Measurements from ENCODE around the gene NOP53. TPM values are rescaled to one million over a fixed set of nuclear protein-coding genes. Genes with fewer than 3 reads are reported as not detected.
"Not testable (repeated sequence)": the region's sequence is repeated elsewhere in the genome, so short reads cannot be mapped to it uniquely, and the experiment has no call there.

Gene NOP53
- total RNA-seq, 1 donor from 2014 or later: 93.9 TPM

GRCh38 chr19:47768604-47769003 lies 23.3 kb downstream of the NOP53 start:
- H3K9ac ChIP-seq (ENCODE audit: low read depth in 1 of 3, low read length in 3 of 3): no peak overlapping the region
- H3K36me3 ChIP-seq (ENCODE audit: control insufficient read depth in 3 of 3, insufficient read depth in 3 of 3, low read length in 3 of 3): no peaks in the 10 kb centered on the region
- H3K4me3 ChIP-seq (ENCODE audit: low read length in 3 of 3): no peak overlapping the region

DNA sequence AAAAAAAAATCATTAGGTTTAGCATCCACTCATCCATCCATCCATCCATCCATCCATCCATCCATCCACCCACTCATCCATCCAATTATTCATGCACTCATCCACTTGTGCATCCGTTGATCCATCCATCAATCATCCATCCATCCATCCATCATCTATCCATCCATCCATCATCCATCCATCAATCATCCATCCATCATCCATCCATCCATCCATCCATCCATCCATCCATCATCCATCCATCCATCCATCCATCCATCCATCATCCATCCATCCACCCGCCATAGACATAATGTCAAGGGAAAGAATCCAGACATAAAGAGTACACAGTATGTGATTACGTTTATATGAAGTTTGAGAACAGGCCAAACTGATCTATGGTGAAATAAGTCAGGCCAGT lies 24.2 kb downstream of the NOP53 start:
- Histone ChIP-seq H3K9me3 (ENCODE audit: control insufficient read depth in 3 of 3, low read length in 3 of 3) (no peaks in the 10 kb centered on the region), H3K9ac (ENCODE audit: low read depth in 1 of 3, low read length in 3 of 3) (no peak overlapping the region), H3K27ac (ENCODE audit: low read depth, low read length) (no peak overlapping the region), H3K4me1 (ENCODE audit: control insufficient read depth in 3 of 3, insufficient read depth in 3 of 3, low read length in 3 of 3) (peaks cover 5 to 9% (median 8%) of the 10 kb centered on the region in 3 donors), H3K4me3 (ENCODE audit: low read length in 3 of 3) (no peak overlapping the region), H3K36me3 (ENCODE audit: control insufficient read depth in 3 of 3, insufficient read depth in 3 of 3, low read length in 3 of 3) (no peaks in the 10 kb centered on the region), H3K27me3 (ENCODE audit: control insufficient read depth in 3 of 3, insufficient read depth in 3 of 3, low read length in 3 of 3) (no peaks in the 10 kb centered on the region)

More at GRCh38 chr19:47768604-47769003, 23.3 kb downstream of the NOP53 start:
- H3K4me1 ChIP-seq (ENCODE audit: control insufficient read depth in 3 of 3, insufficient read depth in 3 of 3, low read length in 3 of 3): peaks cover 5 to 9% (median 8%) of the 10 kb centered on the region in 3 donors
- no peaks in the 10 kb centered on the region for H3K9me3 ChIP-seq (ENCODE audit: control insufficient read depth in 3 of 3, low read length in 3 of 3)
- no peaks in the 10 kb centered on the region for H3K27me3 ChIP-seq (ENCODE audit: control insufficient read depth in 3 of 3, insufficient read depth in 3 of 3, low read length in 3 of 3)
- H3K27ac ChIP-seq (ENCODE audit: low read depth, low read length): no peak overlapping the region

- not testable (repeated sequence) for H3K27me3 ChIP-seq (ENCODE audit: control insufficient read depth in 3 of 3, insufficient read depth in 3 of 3, low read length in 3 of 3); H3K4me3 ChIP-seq (ENCODE audit: low read length in 3 of 3); H3K9ac ChIP-seq (ENCODE audit: low read depth in 1 of 3, low read length in 3 of 3); H3K27ac ChIP-seq (ENCODE audit: low read depth, low read length); H3K4me1 ChIP-seq (ENCODE audit: control insufficient read depth in 3 of 3, insufficient read depth in 3 of 3, low read length in 3 of 3); H3K36me3 ChIP-seq (ENCODE audit: control insufficient read depth in 3 of 3, insufficient read depth in 3 of 3, low read length in 3 of 3); H3K9me3 ChIP-seq (ENCODE audit: control insufficient read depth in 3 of 3, low read length in 3 of 3)
Observed at GRCh38 chr19:47771291-47771690, 25.9 kb downstream of the NOP53 start.

DNA sequence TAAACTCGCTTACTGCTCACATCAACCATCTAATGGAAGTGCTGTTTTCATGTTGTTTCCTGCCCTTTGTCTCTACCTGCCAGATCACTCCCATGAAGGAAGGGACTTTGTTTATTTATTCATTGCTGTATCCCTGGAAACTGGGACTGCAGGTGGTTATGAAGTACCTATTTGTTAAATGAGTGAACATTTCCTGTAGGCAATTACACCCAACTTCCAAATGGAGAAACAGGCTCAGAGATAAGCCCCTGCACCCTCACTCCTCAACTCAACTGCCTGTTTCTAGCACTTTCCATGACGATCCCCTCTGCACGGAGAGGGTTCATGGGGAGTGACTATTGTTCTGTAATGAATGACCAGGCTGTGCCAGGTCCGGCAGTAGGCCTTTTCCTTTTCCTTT lies 31.2 kb downstream of the NOP53 start:
- Histone ChIP-seq H3K4me1 (ENCODE audit: control insufficient read depth in 3 of 3, insufficient read depth in 3 of 3, low read length in 3 of 3) (peaks cover 26 to 30% (median 30%) of the 10 kb centered on the region in 3 donors), H3K9me3 (ENCODE audit: control insufficient read depth in 3 of 3, low read length in 3 of 3) (no peaks in the 10 kb centered on the region), H3K4me3 (ENCODE audit: low read length in 3 of 3) (no peak overlapping the region), H3K36me3 (ENCODE audit: control insufficient read depth in 3 of 3, insufficient read depth in 3 of 3, low read length in 3 of 3) (peaks cover 8 to 11% (median 11%) of the 10 kb centered on the region in 3 donors), H3K9ac (ENCODE audit: low read depth in 1 of 3, low read length in 3 of 3) (no peak overlapping the region), H3K27ac (ENCODE audit: low read depth, low read length) (no peak overlapping the region), H3K27me3 (ENCODE audit: control insufficient read depth in 3 of 3, insufficient read depth in 3 of 3, low read length in 3 of 3) (no peaks in the 10 kb centered on the region)

GRCh38 chr19:47777245-47778048 lies 32.1 kb downstream of the NOP53 start:
- not testable (repeated sequence) for H3K9me3 ChIP-seq (ENCODE audit: control insufficient read depth in 3 of 3, low read length in 3 of 3); H3K27me3 ChIP-seq (ENCODE audit: control insufficient read depth in 3 of 3, insufficient read depth in 3 of 3, low read length in 3 of 3)
- peaks cover 14 to 17% (median 16%) of the 10 kb centered on the region in 3 donors for H3K36me3 ChIP-seq (ENCODE audit: control insufficient read depth in 3 of 3, insufficient read depth in 3 of 3, low read length in 3 of 3)
- H3K4me3 ChIP-seq (ENCODE audit: low read length in 3 of 3): peak overlapping the region in 2 of 3 donors; percentile 83 to 91
- H3K27ac ChIP-seq (ENCODE audit: low read depth, low read length): peak overlapping the region; percentile 92
- peaks cover 34 to 39% (median 39%) of the 10 kb centered on the region in 3 donors for H3K4me1 ChIP-seq (ENCODE audit: control insufficient read depth in 3 of 3, insufficient read depth in 3 of 3, low read length in 3 of 3)
- H3K9ac ChIP-seq (ENCODE audit: low read depth in 1 of 3, low read length in 3 of 3): peak overlapping the region in 2 of 3 donors; percentile 89 to 94

- Histone ChIP-seq H3K9ac (ENCODE audit: low read depth in 1 of 3, low read length in 3 of 3) (peak within 1 kb of the TSS; percentile 85 to 94 (median 89)), H3K27ac (ENCODE audit: low read depth, low read length) (peak within 1 kb of the TSS; percentile 92), H3K36me3 (ENCODE audit: control insufficient read depth in 3 of 3, insufficient read depth in 3 of 3, low read length in 3 of 3) (peaks cover 18 to 20% (median 20%) of the 10 kb centered on the region in 3 donors), H3K4me1 (ENCODE audit: control insufficient read depth in 3 of 3, insufficient read depth in 3 of 3, low read length in 3 of 3) (peaks cover 36 to 44% (median 39%) of the 10 kb centered on the region in 3 donors), H3K9me3 (ENCODE audit: control insufficient read depth in 3 of 3, low read length in 3 of 3) (no peaks in the 10 kb centered on the region), H3K27me3 (ENCODE audit: control insufficient read depth in 3 of 3, insufficient read depth in 3 of 3, low read length in 3 of 3) (no peaks in the 10 kb centered on the region), H3K4me3 (ENCODE audit: low read length in 3 of 3) (peak within 1 kb of the TSS; percentile 82 to 91 (median 83))
Observed at GRCh38 chr19:47778049-47778953, 33.0 kb downstream of the NOP53 start, which contains the start of gene SELENOW. Gene SELENOW (plus strand): TSS chr19:47778703. CDS start chr19:47778786, 83 bp downstream.

GRCh38 chr19:47778954-47779351 lies 33.6 kb downstream of the NOP53 start:
- Histone ChIP-seq H3K4me3 (ENCODE audit: low read length in 3 of 3) (peak overlapping the region; percentile 82 to 91 (median 83)), H3K4me1 (ENCODE audit: control insufficient read depth in 3 of 3, insufficient read depth in 3 of 3, low read length in 3 of 3) (peaks cover 36 to 44% (median 39%) of the 10 kb centered on the region in 3 donors), H3K9me3 (ENCODE audit: control insufficient read depth in 3 of 3, low read length in 3 of 3) (no peaks in the 10 kb centered on the region), H3K27me3 (ENCODE audit: control insufficient read depth in 3 of 3, insufficient read depth in 3 of 3, low read length in 3 of 3) (no peaks in the 10 kb centered on the region), H3K27ac (ENCODE audit: low read depth, low read length) (peak overlapping the region; percentile 92), H3K36me3 (ENCODE audit: control insufficient read depth in 3 of 3, insufficient read depth in 3 of 3, low read length in 3 of 3) (peaks cover 23 to 25% (median 24%) of the 10 kb centered on the region in 3 donors), H3K9ac (ENCODE audit: low read depth in 1 of 3, low read length in 3 of 3) (peak overlapping the region; percentile 85 to 94 (median 89))

GRCh38 chr19:47779524-47780214 lies 34.3 kb downstream of the NOP53 start:
- H3K36me3 ChIP-seq (ENCODE audit: control insufficient read depth in 3 of 3, insufficient read depth in 3 of 3, low read length in 3 of 3): peaks cover 29 to 32% (median 31%) of the 10 kb centered on the region in 3 donors
- H3K27me3 ChIP-seq (ENCODE audit: control insufficient read depth in 3 of 3, insufficient read depth in 3 of 3, low read length in 3 of 3): no peaks in the 10 kb centered on the region
- H3K4me3 ChIP-seq (ENCODE audit: low read length in 3 of 3): peak overlapping the region; percentile 82 to 91 (median 83)
- H3K4me1 ChIP-seq (ENCODE audit: control insufficient read depth in 3 of 3, insufficient read depth in 3 of 3, low read length in 3 of 3): peaks cover 36 to 44% (median 39%) of the 10 kb centered on the region in 3 donors
- peak overlapping the region; percentile 92 for H3K27ac ChIP-seq (ENCODE audit: low read depth, low read length)
- H3K9me3 ChIP-seq (ENCODE audit: control insufficient read depth in 3 of 3, low read length in 3 of 3): no peaks in the 10 kb centered on the region
- peak overlapping the region; percentile 89 to 94 (median 92) for H3K9ac ChIP-seq (ENCODE audit: low read depth in 1 of 3, low read length in 3 of 3)

- no peaks in the 10 kb centered on the region for H3K9me3 ChIP-seq (ENCODE audit: control insufficient read depth in 3 of 3, low read length in 3 of 3)
- peak overlapping the region; percentile 92 for H3K27ac ChIP-seq (ENCODE audit: low read depth, low read length)
- peak overlapping the region; percentile 82 to 91 (median 83) for H3K4me3 ChIP-seq (ENCODE audit: low read length in 3 of 3)
- H3K27me3 ChIP-seq (ENCODE audit: control insufficient read depth in 3 of 3, insufficient read depth in 3 of 3, low read length in 3 of 3): no peaks in the 10 kb centered on the region
- peaks cover 36 to 44% (median 39%) of the 10 kb centered on the region in 3 donors for H3K4me1 ChIP-seq (ENCODE audit: control insufficient read depth in 3 of 3, insufficient read depth in 3 of 3, low read length in 3 of 3)
- H3K9ac ChIP-seq (ENCODE audit: low read depth in 1 of 3, low read length in 3 of 3): peak overlapping the region; percentile 86 to 92 (median 89)
- H3K36me3 ChIP-seq (ENCODE audit: control insufficient read depth in 3 of 3, insufficient read depth in 3 of 3, low read length in 3 of 3): peaks cover 31 to 35% (median 35%) of the 10 kb centered on the region in 3 donors
Observed at GRCh38 chr19:47780215-47780551, 34.8 kb downstream of the NOP53 start.
